Thoracic aorta (tissue), 2 donors: ENCODE data around the gene DNAH3. TPM values are rescaled to one million over a fixed set of nuclear protein-coding genes. Genes with fewer than 3 reads are reported as not detected.

Experiments used
- ATAC-seq: fragments of 150-250 bp; one replicate; pipeline ENCODE4 v1.8.0; 2017; ENCODE audit warnings: low read depth; ENCODE audit not compliant: insufficient number of reproducible peaks, low FRiP score
- DNase-seq: peaks from one replicate; pipeline ENCODE4 v3.0.0-alpha.2; 2020; ENCODE audit warnings: low spot score
- H3K27ac ChIP-seq, 2 donors: fragments of 200-600 bp; sonication (generic); 1 replicate in 1 of 2; 2 replicates in 1 of 2; pipeline ENCODE4 v1.5.1; 2016; ENCODE audit warnings: mild to moderate bottlenecking in 2 of 2, moderate library complexity in 2 of 2
- H3K27me3 ChIP-seq: fragments of 200-600 bp; sonication (generic); replicated peaks from 2 replicates; pipeline ENCODE4 v1.6.0; 2016; ENCODE audit warnings: mild to moderate bottlenecking; ENCODE audit not compliant: insufficient read depth
- H3K36me3 ChIP-seq: fragments of 200-600 bp; sonication (generic); one replicate; pipeline ENCODE4 v1.5.1; 2016
- H3K4me1 ChIP-seq, 2 donors: fragments of 200-600 bp; sonication (generic); 1 replicate in 1 of 2; 2 replicates in 1 of 2; pipeline versions ENCODE4 v1.5.1 to v1.6.0; 2016; ENCODE audit warnings: low read depth in 2 of 2, mild to moderate bottlenecking in 1 of 2; ENCODE audit not compliant: control insufficient read depth in 1 of 2
- H3K4me3 ChIP-seq: fragments of 200-600 bp; sonication (generic); 2 replicates; pipeline ENCODE4 v1.5.1; 2016; ENCODE audit warnings: mild to moderate bottlenecking
- H3K9me3 ChIP-seq: fragments of 200-600 bp; sonication (generic); 2 replicates; pipeline ENCODE4 v1.5.1; 2016
- total RNA-seq, 2 donors: library from RNA; depleted of rRNA; stranded (reverse); fragments of >200 nt; gene quantifications; one replicate each; pipeline versions ENCODE4 v1.1.0 to v1.2.3, GENCODE V29; 2016
- TF ChIP-seq, protein P1 (sequence below): fragments of 200-600 bp; sonication (generic); IDR thresholded peaks from one replicate; pipeline ENCODE4 v1.5.1; 2019; ENCODE audit warnings: antibody characterized with exemption

The DNAH3 gene
- total RNA-seq, 2 donors from 2014 or later = not detected

GRCh38 chr16:21167929-21168602 lies 17.4 kb upstream of the DNAH3 start:
- TF ChIP-seq, protein P1, sequence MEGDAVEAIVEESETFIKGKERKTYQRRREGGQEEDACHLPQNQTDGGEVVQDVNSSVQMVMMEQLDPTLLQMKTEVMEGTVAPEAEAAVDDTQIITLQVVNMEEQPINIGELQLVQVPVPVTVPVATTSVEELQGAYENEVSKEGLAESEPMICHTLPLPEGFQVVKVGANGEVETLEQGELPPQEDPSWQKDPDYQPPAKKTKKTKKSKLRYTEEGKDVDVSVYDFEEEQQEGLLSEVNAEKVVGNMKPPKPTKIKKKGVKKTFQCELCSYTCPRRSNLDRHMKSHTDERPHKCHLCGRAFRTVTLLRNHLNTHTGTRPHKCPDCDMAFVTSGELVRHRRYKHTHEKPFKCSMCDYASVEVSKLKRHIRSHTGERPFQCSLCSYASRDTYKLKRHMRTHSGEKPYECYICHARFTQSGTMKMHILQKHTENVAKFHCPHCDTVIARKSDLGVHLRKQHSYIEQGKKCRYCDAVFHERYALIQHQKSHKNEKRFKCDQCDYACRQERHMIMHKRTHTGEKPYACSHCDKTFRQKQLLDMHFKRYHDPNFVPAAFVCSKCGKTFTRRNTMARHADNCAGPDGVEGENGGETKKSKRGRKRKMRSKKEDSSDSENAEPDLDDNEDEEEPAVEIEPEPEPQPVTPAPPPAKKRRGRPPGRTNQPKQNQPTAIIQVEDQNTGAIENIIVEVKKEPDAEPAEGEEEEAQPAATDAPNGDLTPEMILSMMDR = no peak
- Histone ChIP-seq H3K4me3 (no peak overlapping the region), H3K4me1 (peaks cover 26 to 48% of the 10 kb centered on the region in 2 donors), H3K27ac (peak overlapping the region in 1 of 2 donors; percentile 50), H3K9me3 (no peaks in the 10 kb centered on the region), H3K36me3 (peaks cover 55% of the 10 kb centered on the region), H3K27me3 (no peaks in the 10 kb centered on the region)
- no peak for DNase-seq
- ATAC-seq = no peak

DNA sequence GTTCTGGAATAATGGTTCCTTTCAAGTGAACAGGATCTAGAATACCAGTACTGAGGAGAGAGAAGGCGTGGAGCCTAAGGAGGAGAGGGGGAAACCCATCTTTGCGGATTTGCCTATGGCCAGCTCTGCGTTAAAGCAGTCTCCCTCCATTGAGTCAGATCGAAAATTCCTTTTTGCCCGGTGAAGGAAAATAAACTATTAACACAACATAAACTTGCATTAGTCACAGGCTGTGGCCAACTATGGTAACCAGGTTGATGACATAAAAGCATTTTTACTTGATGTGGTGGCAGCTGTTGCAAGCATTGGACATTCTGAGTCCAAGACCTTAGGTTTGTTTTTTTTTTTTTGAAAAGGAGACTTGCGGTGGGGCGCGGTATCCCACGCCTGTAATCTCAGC lies 16.7 kb upstream of the DNAH3 start:
- no peaks in the 10 kb centered on the region for H3K27me3 ChIP-seq
- DNase-seq (no peak), ATAC-seq (peak; percentile 56)
- H3K4me3 ChIP-seq = no peak overlapping the region
- H3K27ac ChIP-seq = peak overlapping the region; percentile 17 to 50
- H3K9me3 ChIP-seq = no peaks in the 10 kb centered on the region
- H3K36me3 ChIP-seq = peaks cover 48% of the 10 kb centered on the region
- peaks cover 32 to 55% of the 10 kb centered on the region in 2 donors for H3K4me1 ChIP-seq
- TF ChIP-seq, protein P1 = no peak

DNA sequence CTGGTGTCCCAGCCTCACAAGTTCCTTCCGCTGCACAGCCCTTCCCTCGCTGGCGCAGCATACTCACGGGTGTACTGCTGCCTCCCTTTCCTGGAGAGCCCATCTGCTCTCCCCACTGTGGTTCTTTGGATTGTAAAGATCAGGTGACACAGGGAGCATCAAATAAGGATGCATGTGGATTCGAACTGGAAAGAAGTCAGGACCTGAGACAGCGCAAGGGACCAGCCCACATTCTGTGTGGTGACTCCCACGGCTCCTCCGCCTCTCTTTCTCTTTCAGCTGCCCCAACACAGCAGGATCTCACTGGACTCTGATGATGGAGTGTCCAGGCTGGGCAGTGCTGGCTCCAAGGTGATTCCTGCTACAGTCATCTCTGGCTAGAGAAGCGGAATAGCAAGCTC lies 15.9 kb upstream of the DNAH3 start:
- H3K4me3 ChIP-seq = no peak overlapping the region
- no peaks in the 10 kb centered on the region for H3K9me3 ChIP-seq
- H3K27ac ChIP-seq = peak overlapping the region; percentile 17 to 50
- DNase-seq (no peak), ATAC-seq (no peak)
- TF ChIP-seq, protein P1 = no peak
- no peaks in the 10 kb centered on the region for H3K27me3 ChIP-seq
- H3K36me3 ChIP-seq = peaks cover 40% of the 10 kb centered on the region
- H3K4me1 ChIP-seq = peaks cover 38 to 63% of the 10 kb centered on the region in 2 donors

- Histone ChIP-seq H3K27ac (peak overlapping the region; percentile 51 to 91), H3K36me3 (peaks cover 27% of the 10 kb centered on the region), H3K4me3 (no peak overlapping the region), H3K27me3 (no peaks in the 10 kb centered on the region), H3K4me1 (peaks cover 43 to 68% of the 10 kb centered on the region in 2 donors), H3K9me3 (no peaks in the 10 kb centered on the region)
- no peak for ATAC-seq
- TF ChIP-seq, protein P1 = no peak
- no peak for DNase-seq
Measured at GRCh38 chr16:21164521-21165168, 14.0 kb upstream of the DNAH3 start.

DNA sequence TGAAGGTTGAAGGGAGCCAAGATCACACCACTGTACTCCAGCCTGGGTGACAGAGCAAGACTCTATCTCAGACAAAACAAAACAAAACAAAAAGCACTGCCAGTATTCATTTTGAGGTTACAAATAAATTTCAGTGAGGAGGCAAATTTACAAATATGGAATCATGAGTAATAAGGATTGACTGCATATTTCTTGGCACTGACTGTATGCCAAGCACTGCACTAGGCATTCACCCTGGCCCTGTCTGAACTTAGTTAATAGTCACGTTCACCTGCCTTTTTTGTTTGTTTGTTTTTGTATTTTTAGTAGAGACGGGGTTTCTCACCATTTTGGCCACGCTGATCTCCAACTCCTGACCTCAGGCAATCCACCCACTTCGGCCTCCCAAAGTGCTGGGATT lies 12.9 kb upstream of the DNAH3 start:
- Histone ChIP-seq H3K4me3 (peak overlapping the region; percentile 96), H3K9me3 (no peaks in the 10 kb centered on the region), H3K4me1 (peaks cover 38 to 61% of the 10 kb centered on the region in 2 donors), H3K27me3 (no peaks in the 10 kb centered on the region), H3K27ac (peak overlapping the region; percentile 88 to 91), H3K36me3 (peaks cover 27% of the 10 kb centered on the region)
- TF ChIP-seq, protein P1 = no peak
- ATAC-seq = peak; percentile 68
- no peak for DNase-seq
